HG02610 (cell line): ENCODE results near the gene OR2V2.
"Not testable (repeated sequence)": the region's sequence is repeated elsewhere in the genome, so short reads cannot be mapped to it uniquely, and the experiment has no call there.

ENCODE experiments used
- ATAC-seq: cut with Tn5 transposase; IDR thresholded peaks from one replicate; pipeline ENCODE4 v1.9.1; 2021; ENCODE audit warnings: mild to moderate bottlenecking, moderate library complexity; ENCODE audit not compliant: unreplicated experiment

OR2V2 gene, protein sequence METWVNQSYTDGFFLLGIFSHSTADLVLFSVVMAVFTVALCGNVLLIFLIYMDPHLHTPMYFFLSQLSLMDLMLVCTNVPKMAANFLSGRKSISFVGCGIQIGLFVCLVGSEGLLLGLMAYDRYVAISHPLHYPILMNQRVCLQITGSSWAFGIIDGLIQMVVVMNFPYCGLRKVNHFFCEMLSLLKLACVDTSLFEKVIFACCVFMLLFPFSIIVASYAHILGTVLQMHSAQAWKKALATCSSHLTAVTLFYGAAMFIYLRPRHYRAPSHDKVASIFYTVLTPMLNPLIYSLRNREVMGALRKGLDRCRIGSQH

DNA sequence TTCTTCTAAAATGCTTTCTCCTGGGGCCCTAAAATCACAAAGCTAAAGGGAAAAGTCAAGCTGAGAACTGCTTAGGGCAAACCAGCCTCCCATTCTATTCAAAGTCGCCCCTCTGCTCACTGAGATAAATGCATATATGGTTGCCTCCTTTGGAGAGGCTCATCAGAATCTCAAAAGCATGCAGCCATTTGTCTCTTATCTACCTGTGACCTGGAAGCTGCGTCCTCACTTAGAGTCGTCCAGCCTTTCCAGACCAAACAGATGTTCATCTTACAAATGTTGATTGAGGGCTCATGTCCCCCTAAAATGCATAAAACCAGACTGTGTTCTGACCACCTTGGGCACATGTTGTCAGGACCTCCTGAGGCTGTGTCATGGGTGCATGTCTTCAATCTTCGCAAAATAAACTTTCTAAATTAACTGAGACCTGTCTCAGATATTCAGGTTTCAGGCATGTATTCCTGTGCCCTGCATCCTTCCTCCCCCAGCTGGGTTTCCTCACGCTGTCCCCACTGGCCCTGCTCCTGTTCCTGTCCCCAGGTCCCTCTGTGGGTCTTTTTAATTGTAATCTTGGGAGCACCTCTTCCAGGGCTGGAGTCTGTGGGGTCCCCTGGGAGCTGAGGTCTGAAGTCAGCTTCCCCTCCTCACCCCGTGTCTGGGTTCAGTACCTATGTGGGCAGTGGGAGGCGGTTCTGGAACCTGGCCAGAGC is at the start of gene OR2V2:
Gene OR2V2 (plus strand): TSS at position 660 of the 710 bp plus-strand sequence. CDS start 7,357 bp downstream, outside the sequence.
- ATAC-seq = not testable (repeated sequence)

DNA sequence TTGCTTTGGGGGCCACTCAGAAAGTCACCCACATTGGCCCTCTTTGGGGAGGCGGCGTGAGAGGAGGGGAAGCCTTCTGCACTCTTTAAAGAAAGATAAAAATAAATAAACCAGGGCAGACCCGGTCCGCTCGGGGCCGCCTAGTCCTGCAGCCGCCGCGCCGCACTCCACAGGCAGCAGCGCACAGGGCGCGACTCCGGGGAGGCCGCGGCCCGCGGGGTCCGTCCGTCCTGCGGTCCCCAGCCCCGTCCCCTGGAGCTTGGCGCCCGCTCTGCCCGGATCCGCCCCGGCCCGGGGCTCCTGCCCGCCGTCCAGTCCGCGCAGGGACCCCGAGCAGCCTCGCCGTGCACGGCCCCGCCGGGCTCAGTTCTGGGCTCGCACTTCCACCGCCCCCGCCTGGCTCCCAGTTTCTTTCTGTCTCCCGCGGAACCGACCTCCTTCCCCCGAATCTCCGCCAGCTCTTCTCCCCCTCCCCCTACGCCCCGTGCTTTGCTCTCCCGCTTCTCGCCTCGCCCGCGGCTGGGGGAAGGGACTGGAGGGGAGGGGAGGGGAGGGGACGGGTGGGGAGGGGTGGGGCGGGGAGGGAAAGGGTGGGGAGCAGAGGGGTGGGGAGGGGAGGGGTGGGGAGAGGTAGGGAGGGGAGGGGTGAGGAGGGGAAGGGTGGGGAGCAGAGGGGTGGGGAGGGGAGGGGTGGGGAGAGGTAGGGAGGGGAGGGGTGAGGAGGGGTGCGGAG is 49.5 kb upstream of the OR2V2 start:
- ATAC-seq = not testable (repeated sequence)

DNA sequence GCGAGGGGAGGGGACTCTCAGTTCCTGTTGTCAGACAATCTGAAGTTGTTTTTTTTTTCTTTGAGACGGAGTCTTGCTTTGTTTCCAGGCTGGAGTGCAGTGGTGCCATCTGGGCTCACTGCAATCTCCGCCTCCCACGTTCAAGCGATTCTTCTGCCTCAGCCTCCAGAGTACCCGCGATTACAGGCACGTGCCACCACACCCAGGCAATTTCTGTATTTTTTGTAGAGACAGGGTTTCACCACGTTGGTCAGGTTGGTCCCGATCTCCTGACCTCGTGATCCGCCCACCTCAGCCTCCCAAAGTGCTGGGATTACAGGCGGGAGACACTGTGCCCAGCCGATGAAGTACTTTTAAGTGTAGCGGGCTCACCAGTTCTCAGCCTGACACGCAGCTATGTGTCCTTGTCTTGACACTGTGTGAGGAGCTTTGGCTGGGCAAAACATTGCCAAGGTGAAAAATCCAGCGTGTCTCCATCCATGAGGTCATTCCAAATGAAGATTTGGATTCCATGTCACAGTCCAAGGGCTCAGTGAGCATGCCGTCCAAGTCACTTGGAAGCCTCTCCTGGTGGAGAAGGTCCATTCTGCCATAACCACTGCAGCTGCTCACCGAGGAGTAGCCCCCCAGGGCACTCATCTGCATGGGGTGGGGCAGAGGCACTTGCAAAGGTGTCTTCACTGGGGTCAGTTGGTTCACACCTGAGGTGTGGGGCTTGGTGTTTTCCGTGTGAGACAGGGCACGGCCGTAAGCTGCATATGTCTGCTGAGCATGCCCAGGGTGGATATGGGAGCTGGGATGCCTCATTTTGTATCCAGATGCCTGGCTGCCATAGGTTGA is 48.4 kb upstream of the OR2V2 start:
- no peak for ATAC-seq

DNA sequence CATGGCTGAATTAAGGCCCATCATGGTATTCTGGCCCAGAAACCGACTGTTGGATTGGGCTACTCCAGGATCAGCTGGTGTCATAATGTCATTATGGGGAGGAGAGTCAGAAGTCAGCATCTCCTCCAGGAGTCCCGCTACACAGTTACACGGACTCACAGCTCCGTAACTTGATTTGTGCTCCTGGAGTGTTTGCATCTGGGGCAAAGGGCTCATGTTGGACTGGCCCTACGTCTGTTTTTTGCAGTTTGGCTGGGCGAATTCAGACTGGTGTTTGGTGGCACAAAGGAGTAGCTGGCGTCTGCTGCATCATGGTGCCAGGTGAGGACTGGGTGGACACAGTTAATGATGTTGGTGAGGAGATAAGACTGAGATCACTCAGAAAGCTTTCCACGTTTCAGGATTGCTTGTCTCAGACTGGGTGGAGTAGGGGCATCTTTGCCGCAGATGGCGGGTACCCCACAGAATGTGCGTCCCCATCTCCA is 47.7 kb upstream of the OR2V2 start:
- no peak for ATAC-seq

DNA sequence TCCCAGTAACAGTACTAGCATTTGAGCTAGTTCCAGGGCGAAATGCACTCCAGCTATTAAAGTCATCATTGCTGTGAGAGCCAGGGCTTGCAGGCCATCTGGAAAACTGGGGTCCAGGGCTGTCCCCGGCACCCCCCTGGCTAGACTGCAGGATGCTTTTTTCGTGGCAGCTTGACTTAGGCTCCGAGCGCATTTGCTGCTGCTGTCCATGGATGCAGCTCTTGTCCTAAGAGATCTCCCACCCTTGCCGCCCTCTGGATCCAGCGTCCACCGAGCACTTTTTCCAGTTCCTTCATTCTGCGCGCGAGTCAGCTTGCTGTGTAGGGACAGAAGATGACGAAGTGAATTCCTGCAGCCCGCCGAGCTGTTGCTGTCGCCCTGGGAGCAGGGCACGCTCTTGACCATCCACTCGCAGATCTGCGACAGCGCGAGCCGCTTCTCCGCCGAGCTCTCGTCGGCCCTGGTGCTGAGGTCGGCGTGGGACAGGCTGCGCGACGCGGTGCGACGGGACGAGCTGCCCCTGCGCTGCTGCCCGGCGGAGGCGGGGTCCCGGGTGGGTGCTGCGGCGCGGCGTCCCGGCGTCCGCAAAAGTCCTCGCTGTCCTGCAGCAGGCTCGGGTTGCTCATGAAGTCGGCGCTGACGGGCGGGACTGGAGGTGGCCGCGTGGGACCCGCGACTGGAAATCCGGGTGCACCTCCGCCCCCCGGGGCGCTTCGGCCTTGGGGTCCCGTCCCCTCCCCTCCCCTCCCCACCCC is 47.1 kb upstream of the OR2V2 start:
- no peak for ATAC-seq

DNA sequence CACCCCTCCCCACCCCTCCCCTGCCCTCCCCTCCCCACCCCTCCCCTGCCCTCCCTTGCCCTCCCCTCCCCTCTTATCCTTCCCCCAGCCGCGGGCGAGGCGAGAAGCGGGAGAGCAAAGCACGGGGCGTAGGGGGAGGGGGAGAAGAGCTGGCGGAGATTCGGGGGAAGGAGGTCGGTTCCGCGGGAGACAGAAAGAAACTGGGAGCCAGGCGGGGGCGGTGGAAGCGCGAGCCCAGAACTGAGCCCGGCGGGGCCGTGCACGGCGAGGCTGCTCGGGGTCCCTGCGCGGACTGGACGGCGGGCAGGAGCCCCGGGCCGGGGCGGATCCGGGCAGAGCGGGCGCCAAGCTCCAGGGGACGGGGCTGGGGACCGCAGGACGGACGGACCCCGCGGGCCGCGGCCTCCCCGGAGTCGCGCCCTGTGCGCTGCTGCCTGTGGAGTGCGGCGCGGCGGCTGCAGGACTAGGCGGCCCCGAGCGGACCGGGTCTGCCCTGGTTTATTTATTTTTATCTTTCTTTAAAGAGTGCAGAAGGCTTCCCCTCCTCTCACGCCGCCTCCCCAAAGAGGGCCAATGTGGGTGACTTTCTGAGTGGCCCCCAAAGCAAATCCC is 46.2 kb upstream of the OR2V2 start:
- ATAC-seq = not testable (repeated sequence)

DNA sequence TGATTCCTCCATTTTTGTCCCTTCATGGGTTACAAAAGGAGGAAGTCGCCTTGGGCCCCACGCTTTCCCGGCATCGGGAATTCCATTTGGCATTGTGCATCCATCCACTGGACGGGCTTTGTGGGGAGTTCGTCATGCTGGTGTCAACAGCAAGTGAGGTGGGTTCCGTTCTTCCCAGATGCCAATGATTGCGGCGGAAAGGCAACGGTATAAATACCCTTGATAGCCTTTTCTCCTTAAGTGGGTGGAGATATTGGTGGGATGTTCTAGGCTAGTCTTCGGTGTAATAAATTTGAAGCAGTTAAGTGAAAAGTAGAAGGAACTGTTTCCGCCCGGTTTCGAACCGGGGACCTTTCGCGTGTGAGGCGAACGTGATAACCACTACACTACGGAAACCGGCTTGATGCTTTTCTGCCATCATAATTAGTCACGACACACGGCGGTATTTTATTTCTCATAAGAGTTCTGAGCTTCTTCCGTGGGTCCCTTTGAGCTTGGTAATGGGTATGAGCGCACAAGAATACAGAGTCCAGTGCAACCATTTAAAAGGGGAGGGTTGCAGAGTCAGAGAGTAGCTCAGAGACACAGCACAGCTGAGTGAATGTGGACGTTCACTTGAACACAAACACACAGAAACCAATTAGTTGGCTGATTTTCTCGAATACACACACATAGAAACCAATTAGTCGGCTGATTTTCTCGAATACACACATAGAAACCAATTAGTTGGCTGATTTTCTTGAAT is 45.3 kb upstream of the OR2V2 start:
- not testable (repeated sequence) for ATAC-seq

DNA sequence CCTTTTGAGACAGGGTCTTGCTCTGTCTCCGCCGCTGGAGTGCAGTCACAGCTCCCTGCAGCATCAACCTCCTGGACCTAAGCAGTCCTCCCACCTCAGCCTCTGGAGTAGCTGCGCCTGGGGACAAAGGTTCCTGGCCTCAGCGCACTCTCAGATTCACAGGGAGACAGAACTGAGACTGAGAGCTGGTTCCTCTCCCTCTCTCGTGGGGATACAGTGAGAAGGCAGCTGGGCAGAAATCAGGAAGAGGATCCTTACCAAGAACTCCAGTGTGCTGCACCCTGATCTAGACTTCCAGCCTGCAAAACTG is 43.2 kb upstream of the OR2V2 start:
- ATAC-seq = not testable (repeated sequence)

DNA sequence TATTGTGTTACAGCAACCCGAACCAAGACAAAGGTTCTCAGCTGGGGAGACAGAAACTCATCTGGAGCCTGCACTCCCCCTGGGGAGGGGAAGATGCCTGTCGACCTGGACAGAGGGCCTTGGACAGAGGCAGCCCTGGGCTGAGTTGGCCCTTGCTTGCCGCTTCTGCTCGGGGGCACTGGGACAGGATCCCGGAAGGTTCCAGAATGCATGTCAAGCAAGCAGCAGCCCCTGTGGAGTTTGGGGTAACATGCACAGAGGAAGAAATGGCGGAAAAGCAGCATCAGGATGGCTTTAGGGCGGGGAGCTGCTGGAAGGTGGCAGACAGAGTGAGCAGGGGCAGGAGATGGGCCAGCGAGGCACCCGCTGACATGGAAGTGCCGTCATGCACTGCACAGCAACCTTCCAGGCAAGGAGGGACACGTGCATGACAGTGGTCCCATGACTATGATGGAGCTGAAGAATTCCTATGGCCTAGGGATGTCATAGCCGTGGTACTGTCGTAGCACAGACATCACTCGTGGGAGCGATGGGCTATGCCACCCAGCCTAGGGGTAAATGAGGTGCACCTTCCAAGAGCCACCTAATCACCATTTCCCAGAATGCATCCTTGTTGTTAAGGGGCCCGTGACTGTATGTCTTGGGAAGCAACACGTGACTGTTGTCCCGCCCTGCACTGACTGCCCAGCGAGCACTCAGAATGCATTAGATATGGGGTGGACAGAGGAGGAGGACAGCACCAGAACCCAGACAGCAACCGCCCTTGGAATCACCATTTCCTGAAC is 42.6 kb upstream of the OR2V2 start:
- not testable (repeated sequence) for ATAC-seq

DNA sequence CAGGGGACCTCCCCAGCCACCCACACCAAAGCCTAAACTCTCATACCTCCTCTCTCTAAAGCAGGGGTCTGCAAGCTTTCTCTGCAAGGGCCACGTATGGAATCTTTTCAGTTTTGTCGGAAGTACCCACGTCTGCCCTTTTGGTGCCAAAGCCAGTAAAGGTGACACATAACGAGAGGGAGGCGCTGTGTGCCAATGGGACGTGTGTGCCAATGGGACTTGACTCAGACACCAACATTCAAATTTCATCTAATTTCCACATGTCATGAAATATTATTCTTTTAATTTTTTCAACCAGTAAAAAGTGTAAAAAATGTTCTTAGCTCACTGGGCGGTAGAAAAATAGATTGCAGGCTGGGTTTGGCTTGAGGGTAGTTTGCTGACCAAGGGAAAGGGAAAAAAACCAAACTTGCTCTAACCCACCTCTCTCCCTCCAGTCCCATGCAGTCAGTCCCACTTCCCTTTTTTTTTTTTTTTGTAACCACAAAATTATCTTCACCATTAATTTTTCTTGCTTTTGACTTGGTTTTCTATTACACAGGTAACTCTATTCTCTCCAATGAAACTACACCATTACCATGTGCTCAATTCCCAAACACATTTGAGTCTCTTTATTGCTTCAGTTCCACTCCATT is 41.9 kb upstream of the OR2V2 start:
- ATAC-seq = no peak

DNA sequence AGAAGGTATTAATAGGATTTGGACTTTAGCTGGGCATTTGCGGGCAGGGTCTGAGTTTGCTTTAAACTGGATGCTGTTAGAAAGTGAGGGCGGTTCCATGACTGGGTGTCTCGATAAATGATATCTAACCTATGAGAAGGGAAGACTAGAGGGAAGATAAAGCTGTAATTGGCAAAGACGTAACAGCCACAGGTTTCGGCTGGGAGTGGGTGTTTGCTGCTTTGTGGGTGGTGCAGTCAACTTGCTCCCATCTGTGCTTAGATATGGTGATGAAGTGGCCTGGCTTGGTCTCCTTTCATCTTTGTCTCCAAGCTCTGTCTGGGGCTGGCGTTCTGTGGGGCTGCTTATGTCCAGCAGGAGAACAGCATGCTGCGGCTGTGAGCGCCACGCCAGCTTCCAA is 39.7 kb upstream of the OR2V2 start:
- ATAC-seq = no peak

DNA sequence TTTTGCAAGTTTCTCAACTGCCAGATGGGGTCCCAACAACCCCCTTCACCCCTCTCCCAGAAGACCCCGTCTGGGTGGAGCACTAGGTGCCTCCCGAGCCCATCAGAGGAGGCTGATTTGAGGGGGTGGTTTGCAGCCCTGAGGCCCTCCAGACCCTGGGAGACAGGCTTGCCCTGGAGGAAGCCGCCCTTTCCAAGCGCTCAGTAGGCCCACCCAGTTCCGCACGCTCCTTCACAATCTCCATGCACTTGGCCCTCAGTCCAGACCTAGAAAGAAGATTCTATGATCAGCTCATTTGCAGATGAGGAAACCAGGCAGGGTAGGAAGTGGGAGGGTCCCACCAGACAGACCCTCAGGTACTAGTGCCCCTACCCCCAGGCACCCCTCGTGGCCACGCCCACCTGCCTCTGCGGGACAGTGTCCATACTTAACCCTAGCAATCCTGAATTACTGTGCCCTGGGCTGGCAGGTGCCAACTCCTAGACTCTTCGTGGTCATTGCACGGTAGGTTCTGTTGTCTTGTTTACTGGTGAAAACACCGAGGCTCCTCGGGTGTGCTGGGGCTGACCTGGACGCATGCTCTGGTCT is 38.7 kb upstream of the OR2V2 start:
- no peak for ATAC-seq

DNA sequence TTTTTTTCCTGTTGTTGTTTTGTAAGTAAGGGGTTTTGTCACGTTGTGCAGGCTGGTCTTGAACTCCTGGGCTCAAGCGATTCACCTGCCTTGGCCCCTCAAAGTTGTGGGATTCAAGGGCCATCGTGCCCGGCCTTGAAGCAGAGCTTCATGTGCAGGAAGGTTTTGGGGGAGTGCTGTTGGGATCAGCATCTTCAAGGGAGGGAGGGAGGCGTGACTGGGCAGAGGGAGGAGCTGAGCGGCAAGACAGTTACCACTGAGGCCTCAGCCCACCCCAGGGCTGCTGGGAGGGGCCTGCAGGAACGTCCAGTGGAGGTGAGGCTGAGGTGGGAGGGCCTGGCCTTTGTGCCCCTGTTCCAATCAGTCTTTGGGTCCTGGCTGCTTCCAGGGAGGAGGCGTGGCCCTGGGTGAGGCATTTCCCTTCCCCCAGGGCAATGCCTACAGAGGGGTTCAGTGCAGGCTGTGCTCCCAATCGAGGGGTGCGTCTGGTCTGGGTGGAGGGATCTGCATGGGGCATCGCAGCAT is 37.8 kb upstream of the OR2V2 start:
- no peak for ATAC-seq

DNA sequence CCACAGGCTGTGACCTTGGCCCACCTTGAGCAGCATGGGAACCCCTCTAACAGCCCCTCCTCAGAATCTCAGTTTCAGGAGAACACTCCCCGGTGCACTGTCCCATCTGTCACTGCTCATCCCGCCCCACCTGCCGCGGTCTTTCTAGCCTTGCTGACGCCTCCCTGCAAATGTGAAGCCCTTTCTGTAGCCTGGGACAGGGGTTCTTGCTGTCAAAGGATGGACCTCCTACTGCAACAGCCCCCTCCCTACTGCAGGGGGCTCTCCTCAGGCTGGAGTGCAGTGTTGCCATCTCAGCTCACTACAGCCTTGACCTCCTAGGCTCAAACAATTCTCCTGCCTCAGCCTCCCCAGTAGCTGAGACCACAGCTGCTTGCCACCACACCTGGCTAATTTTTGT is 36.4 kb upstream of the OR2V2 start:
- ATAC-seq = no peak

DNA sequence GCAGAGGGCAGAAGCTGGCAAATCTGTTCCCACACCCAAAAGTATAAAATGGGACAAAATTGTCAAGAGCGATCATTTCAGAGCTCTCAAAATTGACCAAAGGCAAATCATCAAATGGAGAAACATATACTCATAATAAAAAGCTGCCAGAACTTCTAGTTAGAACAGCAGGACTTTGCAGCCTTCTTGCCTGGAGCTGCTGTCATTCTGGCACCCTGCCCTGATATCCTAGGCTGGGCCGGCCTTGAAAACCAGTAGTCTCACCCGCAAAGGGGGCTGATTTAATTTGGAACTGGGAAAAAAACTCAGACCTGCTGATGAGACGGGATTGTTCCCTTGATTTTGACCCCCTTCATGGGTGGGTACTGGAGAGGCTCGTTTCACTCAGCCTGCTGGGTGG is 34.9 kb upstream of the OR2V2 start:
- no peak for ATAC-seq

DNA sequence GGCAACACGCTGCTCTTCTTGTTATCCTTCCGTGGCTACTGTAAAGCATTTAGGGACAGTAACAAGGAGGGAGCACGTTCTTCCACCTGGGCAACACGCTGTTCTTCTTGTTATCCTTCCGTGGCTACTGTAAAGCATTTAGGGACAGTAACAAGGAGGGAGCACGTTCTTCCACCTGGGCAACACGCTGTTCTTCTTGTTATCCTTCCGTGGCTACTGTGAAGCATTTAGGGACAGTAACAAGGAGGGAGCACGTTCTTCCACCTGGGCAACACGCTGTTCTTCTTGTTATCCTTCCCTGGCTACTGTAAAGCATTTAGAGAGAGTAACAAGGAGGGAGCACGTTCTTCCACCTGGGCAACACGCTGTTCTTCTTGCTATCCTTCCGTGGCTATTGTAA is 33.8 kb upstream of the OR2V2 start:
- not testable (repeated sequence) for ATAC-seq

DNA sequence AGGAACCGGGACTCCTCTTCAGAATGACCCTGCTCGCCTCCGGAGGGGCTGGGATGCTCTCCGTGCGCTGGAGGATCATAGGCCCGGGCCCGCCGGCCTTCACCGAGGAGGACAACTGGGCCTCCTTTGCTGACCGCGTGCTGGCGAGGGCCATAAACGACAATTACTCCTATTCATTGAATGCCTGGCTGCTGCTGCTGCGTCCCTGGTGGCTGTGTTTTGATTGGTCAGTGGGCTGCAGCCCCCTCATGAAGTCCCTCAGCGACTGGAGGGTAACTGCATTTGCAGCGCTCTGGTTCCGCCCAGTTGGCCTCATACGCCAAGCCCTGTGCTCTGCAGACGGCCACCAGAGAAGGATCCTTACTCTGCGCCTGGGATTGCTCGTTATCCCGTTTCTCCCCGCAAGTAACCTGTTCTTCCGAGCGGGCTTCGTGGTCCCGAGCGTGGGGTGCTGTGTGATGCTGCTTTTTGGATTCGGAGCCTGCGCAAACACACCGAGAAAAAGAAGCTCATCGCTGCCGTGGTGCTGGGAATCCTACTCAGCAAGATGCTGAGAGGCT is 33.0 kb upstream of the OR2V2 start:
- ATAC-seq = no peak
